Transverse colon (tissue), 4 donors: ENCODE data around the gene CLSTN2.

ENCODE experiments used
- CTCF ChIP-seq, 5 experiments: fragments of 200-600 bp in 3 of 5; fragments of 450-650 bp in 2 of 5; sonication (generic) in 3 of 5; IDR thresholded peaks; 1 replicate in 2 of 5; 2 replicates in 3 of 5; pipeline ENCODE4 v1.5.1; 2016 to 2017; ENCODE audit warnings: antibody characterized with exemption in 5 of 5, inconsistent platforms in 3 of 5, mild to moderate bottlenecking in 2 of 5, moderate library complexity in 1 of 5
- EP300 ChIP-seq: sonication (generic); formaldehyde crosslinking; IDR thresholded peaks from one replicate; pipeline ENCODE4 v1.6.1; 2017; ENCODE audit warnings: antibody characterized with exemption, low read depth
- POLR2A ChIP-seq: fragments of 450-650 bp; IDR thresholded peaks from one replicate; pipeline ENCODE4 v1.6.1; 2016; ENCODE audit warnings: antibody characterized with exemption, mild to moderate bottlenecking, moderate library complexity
- POLR2AphosphoS5 ChIP-seq, 3 donors: sonication (generic); formaldehyde crosslinking; IDR thresholded peaks; one replicate each; pipeline ENCODE4 v1.6.1; 2016; ENCODE audit warnings: antibody characterized with exemption in 3 of 3

GRCh38 chr3:140187028-140187427, 252.0 kb downstream of the CLSTN2 start:
- TF ChIP-seq POLR2A, result no peak
- no peak for TF ChIP-seq CTCF (IDR thresholded peaks at IDR 0.05)
- TF ChIP-seq EP300, result no peak
- TF ChIP-seq POLR2AphosphoS5 (IDR thresholded peaks at IDR 0.05), result no peak
